NB4 (cell line): ENCODE data around the gene HECW1.

Experiments used
- DNase-seq: peaks from one replicate; pipeline ENCODE4 v3.0.0; 2010; ENCODE audit warnings: low read depth
- H3K4me3 ChIP-seq: one replicate; pipeline ENCODE4 v1.5.1; 2011; ENCODE audit warnings: mild to moderate bottlenecking, low read depth, low read length, moderate library complexity
- CTCF ChIP-seq: IDR thresholded peaks from one replicate; pipeline ENCODE4 v1.5.1; 2012; ENCODE audit warnings: low read depth, low read length
- MAX ChIP-seq: IDR thresholded peaks from 2 replicates; pipeline ENCODE4 v1.6.1; 2011; ENCODE audit warnings: low read depth, low read length
- MYC ChIP-seq: IDR thresholded peaks from 2 replicates; pipeline ENCODE4 v1.6.1; 2011; ENCODE audit warnings: low read depth, low read length
- POLR2A ChIP-seq: IDR thresholded peaks from 2 replicates; pipeline ENCODE4 v1.6.1; 2011; ENCODE audit warnings: mild to moderate bottlenecking; ENCODE audit not compliant: insufficient read length; ENCODE audit errors: extremely low read depth

HECW1 gene

GRCh38 chr7:43240565-43240964 is 128.1 kb downstream of the HECW1 start:
- no peak overlapping the region for H3K4me3 ChIP-seq
- no peak for TF ChIP-seq CTCF
- no peak for TF ChIP-seq POLR2A
- no peak for TF ChIP-seq MAX
- no peak for TF ChIP-seq MYC
- DNase-seq, result no peak

GRCh38 chr7:43242628-43243255 is 130.3 kb downstream of the HECW1 start:
- TF ChIP-seq MAX (no peak), CTCF (no peak), MYC (no peak), POLR2A (no peak)
- no peak for DNase-seq

GRCh38 chr7:43244232-43244631 is 131.8 kb downstream of the HECW1 start:
- no peak overlapping the region for H3K4me3 ChIP-seq
- no peak for TF ChIP-seq MAX
- no peak for TF ChIP-seq MYC
- TF ChIP-seq POLR2A, result no peak
- no peak for DNase-seq

More at GRCh38 chr7:43242628-43243255, 130.3 kb downstream of the HECW1 start:
- no peak overlapping the region for H3K4me3 ChIP-seq

GRCh38 chr7:43244784-43245183 is 132.3 kb downstream of the HECW1 start:
- H3K4me3 ChIP-seq, result no peak overlapping the region
- no peak for TF ChIP-seq POLR2A
- no peak for TF ChIP-seq CTCF
- no peak for TF ChIP-seq MYC
- DNase-seq, result no peak

- DNase-seq, result no peak
- TF ChIP-seq POLR2A (no peak), CTCF (no peak), MYC (no peak), MAX (no peak)
- no peak overlapping the region for H3K4me3 ChIP-seq
Observed at GRCh38 chr7:43247757-43248156, 135.3 kb downstream of the HECW1 start.

- DNase-seq, result no peak
- TF ChIP-seq MAX (no peak), CTCF (no peak), MYC (no peak), POLR2A (no peak)
- H3K4me3 ChIP-seq, result no peak overlapping the region
Observed at GRCh38 chr7:43248553-43248952, 136.1 kb downstream of the HECW1 start.
